B cell (primary cell): ENCODE measurements around the gene VEGFB. TPM values are rescaled to one million over a fixed set of nuclear protein-coding genes. Genes with fewer than 3 reads are reported as not detected.

ENCODE experiments used
- ATAC-seq: fragments of 200-7000 bp; cut with Tn5 transposase; one replicate; pipeline ENCODE4 v1.10.0; 2021; ENCODE audit warnings: low read depth, mild to moderate bottlenecking, moderate number of reproducible peaks, moderate library complexity
- CTCF ChIA-PET: fragments of 350-600 bp; sonication (Branson Sonifier 250); formaldehyde crosslinking; loops from one replicate; lab custom pipeline; 2021; ENCODE audit warnings: antibody characterized with exemption, inconsistent platforms; lab: Charles Lee
- POLR2A ChIA-PET: fragments of 350-600 bp; sonication (Branson Sonifier 250); formaldehyde crosslinking; loops from one replicate; lab custom pipeline; 2021; ENCODE audit warnings: antibody characterized with exemption; lab: Charles Lee
- DNase-seq: peaks from one replicate; pipeline ENCODE4 v3.0.0; 2013
- H2AFZ ChIP-seq: 2 replicates; pipeline ENCODE4 v1.6.1; 2012; ENCODE audit warnings: mild to moderate bottlenecking, low read depth, low read length; ENCODE audit not compliant: insufficient read depth, poor library complexity, severe bottlenecking
- H3K27ac ChIP-seq, 2 donors: 1 replicate in 1 of 2; 2 replicates in 1 of 2; pipeline ENCODE4 v1.5.1; 2012 to 2013; ENCODE audit warnings: low read length in 2 of 2, mild to moderate bottlenecking in 2 of 2, moderate library complexity in 1 of 2
- H3K27me3 ChIP-seq, 4 experiments: fragments of 200-600 bp in 1 of 4; sonication (generic) in 1 of 4; replicated peaks in 1 of 4; 1 replicate in 2 of 4; 2 replicates in 2 of 4; pipeline versions ENCODE4 v1.6.1 to v1.7.0; 2013 to 2016; ENCODE audit warnings: low read length in 3 of 4, mild to moderate bottlenecking in 2 of 4, mixed read lengths in 1 of 4, moderate library complexity in 1 of 4; ENCODE audit not compliant: insufficient read depth in 4 of 4, control insufficient read depth in 3 of 4; ENCODE audit errors: control extremely low read depth in 1 of 4
- H3K36me3 ChIP-seq, 2 experiments: replicated peaks in 1 of 2; 1 replicate in 1 of 2; 2 replicates in 1 of 2; pipeline versions ENCODE4 v1.6.1 to v1.7.1; 2013; ENCODE audit warnings: low read length in 1 of 2; ENCODE audit not compliant: insufficient read depth in 2 of 2, control insufficient read depth in 1 of 2; ENCODE audit errors: control extremely low read depth in 1 of 2, extremely low read depth in 1 of 2
- H3K4me1 ChIP-seq, 2 donors: fragments of 200-600 bp in 1 of 2; sonication (generic) in 1 of 2; 1 replicate in 1 of 2; 2 replicates in 1 of 2; pipeline versions ENCODE4 v1.5.1 to v1.6.1; 2013 to 2017; ENCODE audit warnings: low read length in 2 of 2; ENCODE audit not compliant: control insufficient read depth in 2 of 2, insufficient read depth in 2 of 2
- H3K4me2 ChIP-seq: replicated peaks from 2 replicates; pipeline ENCODE3; 2012; ENCODE audit warnings: mild to moderate bottlenecking, low read depth, low read length; ENCODE audit not compliant: poor library complexity, severe bottlenecking
- H3K4me3 ChIP-seq, 5 experiments: fragments of 200-600 bp in 1 of 5; sonication (generic) in 1 of 5; 1 replicate in 3 of 5; 2 replicates in 2 of 5; pipeline versions ENCODE4 v1.5.1 to v1.7.0; 2011 to 2016; ENCODE audit warnings: low read length in 4 of 5, mild to moderate bottlenecking in 4 of 5, low read depth in 2 of 5, control low read depth in 1 of 5, moderate library complexity in 1 of 5; ENCODE audit not compliant: insufficient read depth in 1 of 5; ENCODE audit errors: control extremely low read depth in 1 of 5, extremely low read depth in 1 of 5
- H3K79me2 ChIP-seq: fragments of 200-600 bp; sonication (generic); one replicate; pipeline ENCODE4 v1.6.0; 2016; ENCODE audit warnings: low read length; ENCODE audit not compliant: control insufficient read depth, insufficient read depth
- H3K9ac ChIP-seq: fragments of 200-600 bp; sonication (generic); 2 replicates; pipeline ENCODE4 v1.6.1; 2017; ENCODE audit warnings: mild to moderate bottlenecking, low read length, moderate library complexity
- H3K9me3 ChIP-seq, 3 donors: one replicate each; pipeline versions ENCODE4 v1.6.1 to v1.7.1; 2013; ENCODE audit warnings: low read length in 2 of 3; ENCODE audit not compliant: control insufficient read depth in 2 of 3, insufficient read depth in 1 of 3; ENCODE audit errors: control extremely low read depth in 1 of 3
- H4K20me1 ChIP-seq: 2 replicates; pipeline ENCODE4 v1.6.0; 2012; ENCODE audit warnings: mild to moderate bottlenecking, low read length; ENCODE audit not compliant: insufficient read depth, control insufficient read depth, poor library complexity, severe bottlenecking
- H3K27ac Mint-ChIP-seq: one replicate; pipeline ENCODE4 v1.8.0; 2021; ENCODE audit warnings: mixed read lengths
- H3K27me3 Mint-ChIP-seq: one replicate; pipeline ENCODE4 v1.8.0; 2021; ENCODE audit warnings: mixed read lengths
- H3K4me1 Mint-ChIP-seq: one replicate; pipeline ENCODE4 v1.8.0; 2021; ENCODE audit warnings: mixed read lengths
- H3K4me3 Mint-ChIP-seq: one replicate; pipeline ENCODE4 v1.8.0; 2021; ENCODE audit warnings: mixed read lengths
- H3K9me3 Mint-ChIP-seq: one replicate; pipeline ENCODE4 v1.8.0; 2022; ENCODE audit warnings: mixed read lengths; ENCODE audit not compliant: insufficient read depth
- CTCF ChIP-seq: fragments of 200-600 bp; IDR thresholded peaks from one replicate; pipeline ENCODE4 v1.8.0; 2022; ENCODE audit warnings: antibody characterized with exemption, mild to moderate bottlenecking
- EZH2 ChIP-seq: IDR thresholded peaks from 2 replicates; pipeline ENCODE4 v1.6.1; 2012; ENCODE audit warnings: borderline replicate concordance, low read depth, mild to moderate bottlenecking, moderate library complexity, low read length; ENCODE audit not compliant: insufficient read depth, poor library complexity, severe bottlenecking
- WGBS: methylation state at CpG from one replicate; pipeline ENCODE4 v1.1.5; 2013; ENCODE audit warnings: missing lambda C conversion rate; ENCODE audit not compliant: insufficient coverage; 5-methylcytosine and 5-hydroxymethylcytosine counted together
- intact Hi-C: fragments of 100-400 bp; cut with micrococcal nuclease; formaldehyde crosslinking; loops from one replicate; pipeline ENCODE4 v1.10.0; 2022
- polyA plus RNA-seq: library from polyadenylated mRNA; depleted of rRNA; stranded (reverse); fragments of >200 nt; gene quantifications from 2 replicates; pipeline ENCODE4 v1.2.3, GENCODE V29; 2012
- total RNA-seq, 2 donors: library from RNA; stranded (reverse); fragments of 120-200 nt in 1 of 2; gene quantifications; 1 replicate in 1 of 2; 2 replicates in 1 of 2; pipeline versions ENCODE4 v1.2.3 to v1.2.4, GENCODE V29; 2013 to 2022

VEGFB gene
- total and polyA plus RNA-seq, 2 donors (not counting 1 experiment from before 2014, with no cell fraction given) = 56.4 to 152 TPM

- Histone ChIP-seq H3K36me3 (peaks cover 0 to 34% of the 10 kb centered on the region in 2 experiments), H3K27me3 (no peaks in the 10 kb centered on the region), H3K9ac (no peak overlapping the region), H3K9me3 (no peaks in the 10 kb centered on the region), H2AFZ (no peak overlapping the region), H3K27ac (no peak overlapping the region), H3K79me2 (peaks cover 34% of the 10 kb centered on the region), H3K4me3 (no peak overlapping the region), H3K4me2 (no peak overlapping the region), H3K4me1 (peaks cover 23 to 55% of the 10 kb centered on the region in 2 donors), H4K20me1 (peaks cover 37% of the 10 kb centered on the region)
- H3K4me1 Mint-ChIP-seq = peaks cover 60% of the 10 kb centered on the region
- ChIA-PET CTCF (interaction anchor here (7.2 kb wide), 1 partner anchor 15 kb away, joined by 70 read pairs; the partner anchor contains the start of genes NUDT22 and TRPT1), POLR2A (interaction anchor here (1.7 kb wide), 1 partner anchor 15 kb away, joined by 4 read pairs; no protein-coding TSS in a partner anchor)
- H3K27me3 Mint-ChIP-seq = no peaks in the 10 kb centered on the region
- TF ChIP-seq CTCF (no peak), EZH2 (no peak)
- DNase-seq = no peak
- intact Hi-C loops = no loop called here
- H3K27ac Mint-ChIP-seq = peak overlapping the region; percentile 56
- no peaks in the 10 kb centered on the region for H3K9me3 Mint-ChIP-seq
- H3K4me3 Mint-ChIP-seq = no peak overlapping the region
- ATAC-seq = no peak
- WGBS = 96% methylated on average over 24 of the region's 24 CpGs
These were observed 23.9 kb upstream of the VEGFB start for GRCh38 chr11:64210301-64211020.
